Measurements from ENCODE around the gene CENPK.

- TF ChIP-seq, protein P1, sequence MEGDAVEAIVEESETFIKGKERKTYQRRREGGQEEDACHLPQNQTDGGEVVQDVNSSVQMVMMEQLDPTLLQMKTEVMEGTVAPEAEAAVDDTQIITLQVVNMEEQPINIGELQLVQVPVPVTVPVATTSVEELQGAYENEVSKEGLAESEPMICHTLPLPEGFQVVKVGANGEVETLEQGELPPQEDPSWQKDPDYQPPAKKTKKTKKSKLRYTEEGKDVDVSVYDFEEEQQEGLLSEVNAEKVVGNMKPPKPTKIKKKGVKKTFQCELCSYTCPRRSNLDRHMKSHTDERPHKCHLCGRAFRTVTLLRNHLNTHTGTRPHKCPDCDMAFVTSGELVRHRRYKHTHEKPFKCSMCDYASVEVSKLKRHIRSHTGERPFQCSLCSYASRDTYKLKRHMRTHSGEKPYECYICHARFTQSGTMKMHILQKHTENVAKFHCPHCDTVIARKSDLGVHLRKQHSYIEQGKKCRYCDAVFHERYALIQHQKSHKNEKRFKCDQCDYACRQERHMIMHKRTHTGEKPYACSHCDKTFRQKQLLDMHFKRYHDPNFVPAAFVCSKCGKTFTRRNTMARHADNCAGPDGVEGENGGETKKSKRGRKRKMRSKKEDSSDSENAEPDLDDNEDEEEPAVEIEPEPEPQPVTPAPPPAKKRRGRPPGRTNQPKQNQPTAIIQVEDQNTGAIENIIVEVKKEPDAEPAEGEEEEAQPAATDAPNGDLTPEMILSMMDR (conservative IDR thresholded peaks at IDR 0.05; ENCODE audit: low read depth, low read length), result no peak
- TF ChIP-seq EZH2 (IDR thresholded peaks at IDR 0.05; ENCODE audit: borderline replicate concordance, low read depth, low read length, poor library complexity, severe bottlenecking), result no peak
Measured at GRCh38 chr5:65480306-65480865, 82.6 kb downstream of the CENPK start.
